Activated T-helper 17 cell treated with anti-CD3 and anti-CD28 coated beads, Interleukin-2, amount 50 U/mL, for 72 hours (primary cell): ENCODE data around the gene UVRAG. TPM values are rescaled to one million over a fixed set of nuclear protein-coding genes. Genes with fewer than 3 reads are reported as not detected.
A peak's percentile ranks its signal among the peaks of the same experiment; 100 is the strongest.
"Not testable (repeated sequence)": the region's sequence is repeated elsewhere in the genome, so short reads cannot be mapped to it uniquely, and the experiment has no call there.

Source experiments
- ATAC-seq: fragments of 150-1000 bp; cut with Tn5 transposase; replicated peaks from 2 replicates; pipeline ENCODE4 v1.10.0; 2021; ENCODE audit warnings: mild to moderate bottlenecking, moderate library complexity
- H3K27ac Mint-ChIP-seq: one replicate; pipeline ENCODE4 v1.8.0; 2022; ENCODE audit warnings: mixed read lengths
- H3K27me3 Mint-ChIP-seq: one replicate; pipeline ENCODE4 v1.8.0; 2022; ENCODE audit warnings: mixed read lengths
- H3K36me3 Mint-ChIP-seq: one replicate; pipeline ENCODE4 v1.8.0; 2022; ENCODE audit warnings: low read depth, mild to moderate bottlenecking, mixed read lengths
- H3K4me1 Mint-ChIP-seq: one replicate; pipeline ENCODE4 v1.8.0; 2022; ENCODE audit warnings: mixed read lengths
- H3K4me3 Mint-ChIP-seq: one replicate; pipeline ENCODE4 v1.8.0; 2022; ENCODE audit warnings: mild to moderate bottlenecking, mixed read lengths
- H3K9me3 Mint-ChIP-seq: one replicate; pipeline ENCODE4 v1.8.0; 2022; ENCODE audit warnings: mixed read lengths
- total RNA-seq, 2 donors: library from RNA; stranded (reverse); gene quantifications; one replicate each; pipeline ENCODE4 v1.2.3, GENCODE V29; 2022

The UVRAG gene
- total RNA-seq, 2 donors from 2014 or later = 14.1 to 20.1 TPM

GRCh38 chr11:75907906-75908527, 93.0 kb downstream of the UVRAG start:
- Mint-ChIP-seq H3K27ac (peak overlapping the region; percentile 56), H3K4me1 (peaks cover 24% of the 10 kb centered on the region), H3K4me3 (peak overlapping the region; percentile 22), H3K27me3 (no peaks in the 10 kb centered on the region), H3K9me3 (no peaks in the 10 kb centered on the region), H3K36me3 (peaks cover 18% of the 10 kb centered on the region)
- no peak for ATAC-seq

GRCh38 chr11:75910426-75911145, 95.6 kb downstream of the UVRAG start:
- Mint-ChIP-seq H3K27ac (no peak overlapping the region), H3K4me1 (peaks cover 22% of the 10 kb centered on the region), H3K27me3 (no peaks in the 10 kb centered on the region), H3K36me3 (peaks cover 29% of the 10 kb centered on the region), H3K4me3 (no peak overlapping the region), H3K9me3 (no peaks in the 10 kb centered on the region)
- ATAC-seq = no peak

- Mint-ChIP-seq H3K36me3 (peaks cover 29% of the 10 kb centered on the region), H3K27ac (no peak overlapping the region)
- no peak for ATAC-seq
These were observed 96.4 kb downstream of the UVRAG start for GRCh38 chr11:75911459-75911858.

GRCh38 chr11:75913984-75914383, 99.0 kb downstream of the UVRAG start:
- peaks cover 29% of the 10 kb centered on the region for H3K36me3 Mint-ChIP-seq
- peaks cover 6% of the 10 kb centered on the region for H3K4me1 Mint-ChIP-seq
- no peak for ATAC-seq
- H3K4me3 Mint-ChIP-seq = no peak overlapping the region
- no peak overlapping the region for H3K27ac Mint-ChIP-seq
- no peaks in the 10 kb centered on the region for H3K9me3 Mint-ChIP-seq
- H3K27me3 Mint-ChIP-seq = no peaks in the 10 kb centered on the region

More at GRCh38 chr11:75911459-75911858, 96.4 kb downstream of the UVRAG start:
- H3K9me3 Mint-ChIP-seq = no peaks in the 10 kb centered on the region
- H3K4me1 Mint-ChIP-seq = peaks cover 22% of the 10 kb centered on the region
- no peak overlapping the region for H3K4me3 Mint-ChIP-seq
- no peaks in the 10 kb centered on the region for H3K27me3 Mint-ChIP-seq

GRCh38 chr11:75916882-75917281, 101.9 kb downstream of the UVRAG start:
- ATAC-seq = no peak
- H3K4me3 Mint-ChIP-seq = no peak overlapping the region
- H3K27me3 Mint-ChIP-seq = no peaks in the 10 kb centered on the region
- H3K9me3 Mint-ChIP-seq = no peaks in the 10 kb centered on the region
- no peak overlapping the region for H3K27ac Mint-ChIP-seq
- peaks cover 4% of the 10 kb centered on the region for H3K4me1 Mint-ChIP-seq
- H3K36me3 Mint-ChIP-seq = peaks cover 22% of the 10 kb centered on the region

- Mint-ChIP-seq H3K4me3 (no peak overlapping the region), H3K27ac (no peak overlapping the region), H3K9me3 (no peaks in the 10 kb centered on the region), H3K36me3 (peaks cover 7% of the 10 kb centered on the region), H3K27me3 (no peaks in the 10 kb centered on the region), H3K4me1 (peaks cover 5% of the 10 kb centered on the region)
- no peak for ATAC-seq
These were observed 103.3 kb downstream of the UVRAG start for GRCh38 chr11:75918331-75918730.

- H3K36me3 Mint-ChIP-seq = no peaks in the 10 kb centered on the region
- H3K4me3 Mint-ChIP-seq = no peak overlapping the region
- no peaks in the 10 kb centered on the region for H3K9me3 Mint-ChIP-seq
- no peak for ATAC-seq
- peaks cover 5% of the 10 kb centered on the region for H3K4me1 Mint-ChIP-seq
- H3K27me3 Mint-ChIP-seq = no peaks in the 10 kb centered on the region
- H3K27ac Mint-ChIP-seq = no peak overlapping the region
These were observed 104.5 kb downstream of the UVRAG start for GRCh38 chr11:75919525-75919924.

GRCh38 chr11:75920848-75921247, 105.8 kb downstream of the UVRAG start:
- Mint-ChIP-seq H3K4me1 (peaks cover 5% of the 10 kb centered on the region), H3K27ac (no peak overlapping the region), H3K4me3 (no peak overlapping the region), H3K36me3 (no peaks in the 10 kb centered on the region), H3K9me3 (no peaks in the 10 kb centered on the region), H3K27me3 (no peaks in the 10 kb centered on the region)
- ATAC-seq = no peak

GRCh38 chr11:75921808-75922207, 106.8 kb downstream of the UVRAG start:
- Mint-ChIP-seq H3K4me1 (peaks cover 5% of the 10 kb centered on the region), H3K4me3 (no peak overlapping the region), H3K9me3 (no peaks in the 10 kb centered on the region), H3K27me3 (no peaks in the 10 kb centered on the region), H3K36me3 (no peaks in the 10 kb centered on the region), H3K27ac (no peak overlapping the region)
- ATAC-seq = no peak

- H3K27me3 Mint-ChIP-seq = no peaks in the 10 kb centered on the region
- peaks cover 5% of the 10 kb centered on the region for H3K36me3 Mint-ChIP-seq
- peaks cover 5% of the 10 kb centered on the region for H3K4me1 Mint-ChIP-seq
- no peak for ATAC-seq
- H3K27ac Mint-ChIP-seq = no peak overlapping the region
- no peaks in the 10 kb centered on the region for H3K9me3 Mint-ChIP-seq
- no peak overlapping the region for H3K4me3 Mint-ChIP-seq
These were observed 110.2 kb downstream of the UVRAG start for GRCh38 chr11:75924966-75925784.

GRCh38 chr11:75925785-75926164, 110.8 kb downstream of the UVRAG start:
- peaks cover 5% of the 10 kb centered on the region for H3K36me3 Mint-ChIP-seq
- peaks cover 5% of the 10 kb centered on the region for H3K4me1 Mint-ChIP-seq
- H3K27me3 Mint-ChIP-seq = no peaks in the 10 kb centered on the region
- ATAC-seq = no peak
- no peak overlapping the region for H3K27ac Mint-ChIP-seq
- no peak overlapping the region for H3K4me3 Mint-ChIP-seq
- no peaks in the 10 kb centered on the region for H3K9me3 Mint-ChIP-seq

- no peak for ATAC-seq
- Mint-ChIP-seq H3K36me3 (peaks cover 5% of the 10 kb centered on the region), H3K4me1 (no peaks in the 10 kb centered on the region), H3K9me3 (no peaks in the 10 kb centered on the region), H3K4me3 (no peak overlapping the region), H3K27me3 (no peaks in the 10 kb centered on the region), H3K27ac (no peak overlapping the region)
These were observed 114.7 kb downstream of the UVRAG start for GRCh38 chr11:75929706-75930105.

- Mint-ChIP-seq H3K27me3 (no peaks in the 10 kb centered on the region), H3K4me3 (no peak overlapping the region), H3K9me3 (no peaks in the 10 kb centered on the region), H3K36me3 (peaks cover 5% of the 10 kb centered on the region), H3K27ac (no peak overlapping the region), H3K4me1 (no peaks in the 10 kb centered on the region)
- ATAC-seq = no peak
These were observed 115.5 kb downstream of the UVRAG start for GRCh38 chr11:75930534-75930933.

GRCh38 chr11:75931124-75931523, 116.1 kb downstream of the UVRAG start:
- Mint-ChIP-seq H3K4me3 (no peak overlapping the region), H3K27ac (no peak overlapping the region), H3K36me3 (peaks cover 5% of the 10 kb centered on the region), H3K9me3 (no peaks in the 10 kb centered on the region), H3K4me1 (no peaks in the 10 kb centered on the region), H3K27me3 (no peaks in the 10 kb centered on the region)
- ATAC-seq = no peak

- not testable (repeated sequence) for ATAC-seq, H3K4me3 Mint-ChIP-seq, H3K4me1 Mint-ChIP-seq, H3K9me3 Mint-ChIP-seq, H3K27ac Mint-ChIP-seq, H3K27me3 Mint-ChIP-seq, H3K36me3 Mint-ChIP-seq
These were observed 118.7 kb downstream of the UVRAG start for GRCh38 chr11:75933736-75934135.
